Upper lobe of left lung (tissue), 6 donors: Measurements from ENCODE around the gene MYO16. TPM values are rescaled to one million over a fixed set of nuclear protein-coding genes. Genes with fewer than 3 reads are reported as not detected.

Source experiments
- ATAC-seq, 2 donors: fragments of 200-7000 bp; cut with Tn5 transposase; one replicate each; pipeline ENCODE4 v1.9.1; 2022; ENCODE audit warnings: mild to moderate bottlenecking in 2 of 2, moderate library complexity in 2 of 2; ENCODE audit not compliant: low FRiP score in 2 of 2
- DNase-seq, 2 donors: peaks; one replicate each; pipeline ENCODE4 v3.0.0-alpha.2; 2019 to 2020
- H3K27ac ChIP-seq, 4 donors: fragments of 200-600 bp; sonication (generic); one replicate each; pipeline ENCODE4 v1.5.1; 2016 to 2019
- H3K27me3 ChIP-seq, 4 donors: fragments of 200-600 bp; sonication (generic); one replicate each; pipeline ENCODE4 v1.5.1; 2017 to 2019
- H3K36me3 ChIP-seq, 4 donors: fragments of 200-600 bp; sonication (generic); one replicate each; pipeline ENCODE4 v1.5.1; 2016 to 2019
- H3K4me1 ChIP-seq, 4 donors: fragments of 200-600 bp; sonication (generic); one replicate each; pipeline ENCODE4 v1.5.1; 2018 to 2019
- H3K4me3 ChIP-seq, 4 donors: fragments of 200-600 bp; sonication (generic); one replicate each; pipeline ENCODE4 v1.5.1; 2017 to 2019; ENCODE audit warnings: mild to moderate bottlenecking in 2 of 4, moderate library complexity in 1 of 4
- H3K9me3 ChIP-seq, 4 donors: fragments of 200-600 bp; sonication (generic); one replicate each; pipeline ENCODE4 v1.5.1; 2018 to 2019
- CTCF ChIP-seq, 6 experiments: fragments of 450-650 bp in 4 of 6; fragments of 200-600 bp in 2 of 6; sonication (generic) in 2 of 6; IDR thresholded peaks; one replicate each; pipeline ENCODE4 v1.5.1; 2016 to 2019; ENCODE audit warnings: antibody characterized with exemption in 6 of 6
- EP300 ChIP-seq, 4 donors: sonication (generic); formaldehyde crosslinking; IDR thresholded peaks; one replicate each; pipeline ENCODE4 v1.5.1; 2017; ENCODE audit warnings: antibody characterized with exemption in 4 of 4, control low read depth in 2 of 4
- POLR2A ChIP-seq, 4 donors: fragments of 450-650 bp; IDR thresholded peaks; one replicate each; pipeline ENCODE4 v1.5.1; 2016 to 2017; ENCODE audit warnings: antibody characterized with exemption in 4 of 4, mild to moderate bottlenecking in 2 of 4
- POLR2AphosphoS5 ChIP-seq, 2 donors: sonication (generic); formaldehyde crosslinking; IDR thresholded peaks; one replicate each; pipeline ENCODE4 v1.5.1; 2017; ENCODE audit warnings: antibody characterized with exemption in 2 of 2
- whole genome bisulfite sequencing, 2 donors: methylation state at CpG; one replicate each; pipeline ENCODE4 v1.1.5; 2017 to 2018; 5-methylcytosine and 5-hydroxymethylcytosine counted together
- total RNA-seq, 6 donors: library from RNA; depleted of rRNA in 4 of 6; stranded (reverse); fragments of >200 nt in 4 of 6; gene quantifications; one replicate each; pipeline versions ENCODE4 v1.1.0 to v1.2.1, GENCODE V29; 2016 to 2021
- donor health status: DM: no; HTN: no; CAD: no; lungs with moderate emphysema.
- donor health status: DM: no; HTN: yes; CAD: no; lungs with severe emphysema.

The MYO16 gene
- total RNA-seq, 6 donors from 2014 or later, result under 0.01 to 0.55 (median 0.20) TPM; not detected in 1

GRCh38 chr13:109096101-109096500, 466.7 kb downstream of the MYO16 start:
- TF ChIP-seq POLR2AphosphoS5 (IDR thresholded peaks at IDR 0.05), result no peak
- TF ChIP-seq EP300 (IDR thresholded peaks at IDR 0.05), result no peak
- TF ChIP-seq CTCF (IDR thresholded peaks at IDR 0.05), result no peak
- no peak for TF ChIP-seq POLR2A (IDR thresholded peaks at IDR 0.05)
- H3K4me1 ChIP-seq, result no peaks in the 10 kb centered on the region
- H3K36me3 ChIP-seq, result no peaks in the 10 kb centered on the region
- H3K27ac ChIP-seq, result no peak overlapping the region
- H3K9me3 ChIP-seq, result no peaks in the 10 kb centered on the region
- no peak for DNase-seq
- no peak overlapping the region for H3K4me3 ChIP-seq
- ATAC-seq, result no peak
- 60 to 69% methylated on average over 5 to 6 of the region's 6 CpGs for WGBS, 2 donors
- H3K27me3 ChIP-seq, result no peaks in the 10 kb centered on the region

- H3K36me3 ChIP-seq, result no peaks in the 10 kb centered on the region
- WGBS, 2 donors, result 71 to 73% methylated on average over 8 of the region's 8 CpGs
- ATAC-seq (no peak), DNase-seq (no peak)
- no peaks in the 10 kb centered on the region for H3K27me3 ChIP-seq
- H3K9me3 ChIP-seq, result no peaks in the 10 kb centered on the region
- H3K27ac ChIP-seq, result no peak overlapping the region
- TF ChIP-seq CTCF (IDR thresholded peaks at IDR 0.05) (no peak), POLR2AphosphoS5 (IDR thresholded peaks at IDR 0.05) (no peak), EP300 (IDR thresholded peaks at IDR 0.05) (no peak), POLR2A (IDR thresholded peaks at IDR 0.05) (no peak)
- H3K4me3 ChIP-seq, result no peak overlapping the region
- H3K4me1 ChIP-seq, result no peaks in the 10 kb centered on the region
Measured at GRCh38 chr13:109100705-109101304, 471.4 kb downstream of the MYO16 start.

- H3K4me3 ChIP-seq, result no peak overlapping the region
- no peaks in the 10 kb centered on the region for H3K9me3 ChIP-seq
- H3K36me3 ChIP-seq, result no peaks in the 10 kb centered on the region
- H3K27me3 ChIP-seq, result no peaks in the 10 kb centered on the region
- TF ChIP-seq POLR2AphosphoS5 (IDR thresholded peaks at IDR 0.05), result no peak
- TF ChIP-seq EP300 (IDR thresholded peaks at IDR 0.05), result no peak
- TF ChIP-seq POLR2A (IDR thresholded peaks at IDR 0.05), result no peak
- no peak for TF ChIP-seq CTCF (IDR thresholded peaks at IDR 0.05)
- ATAC-seq (no peak), DNase-seq (no peak)
- H3K27ac ChIP-seq, result no peak overlapping the region
- H3K4me1 ChIP-seq, result no peaks in the 10 kb centered on the region
- 79 to 83% methylated on average over 3 of the region's 3 CpGs for WGBS, 2 donors
Measured at GRCh38 chr13:109101550-109102144, 472.2 kb downstream of the MYO16 start.

- Histone ChIP-seq H3K4me1 (no peaks in the 10 kb centered on the region), H3K27me3 (no peaks in the 10 kb centered on the region), H3K9me3 (no peaks in the 10 kb centered on the region), H3K4me3 (no peak overlapping the region), H3K27ac (no peak overlapping the region), H3K36me3 (no peaks in the 10 kb centered on the region)
- ATAC-seq (no peak), DNase-seq (no peak)
- 65% methylated on average over 4 of the region's 4 CpGs for WGBS, 2 donors
- TF ChIP-seq POLR2AphosphoS5 (IDR thresholded peaks at IDR 0.05), result no peak
- TF ChIP-seq POLR2A (IDR thresholded peaks at IDR 0.05), result no peak
- TF ChIP-seq EP300 (IDR thresholded peaks at IDR 0.05), result no peak
- TF ChIP-seq CTCF (IDR thresholded peaks at IDR 0.05), result no peak
Measured at GRCh38 chr13:109105899-109106298, 476.5 kb downstream of the MYO16 start.

GRCh38 chr13:109110159-109110558, 480.7 kb downstream of the MYO16 start:
- DNase-seq, result no peak
- TF ChIP-seq CTCF (IDR thresholded peaks at IDR 0.05) (no peak), EP300 (IDR thresholded peaks at IDR 0.05) (no peak), POLR2AphosphoS5 (IDR thresholded peaks at IDR 0.05) (no peak), POLR2A (IDR thresholded peaks at IDR 0.05) (no peak)
- no peak overlapping the region for H3K27ac ChIP-seq
- no peaks in the 10 kb centered on the region for H3K9me3 ChIP-seq
- H3K4me3 ChIP-seq, result no peak overlapping the region
- H3K4me1 ChIP-seq, result no peaks in the 10 kb centered on the region
- 65 to 82% methylated on average over 1 of the region's 1 CpG for WGBS, 2 donors
- H3K36me3 ChIP-seq, result no peaks in the 10 kb centered on the region
- ATAC-seq, result no peak
- H3K27me3 ChIP-seq, result no peaks in the 10 kb centered on the region
